ENCODE measurements around the gene GGTA1.

Gene GGTA1

DNA sequence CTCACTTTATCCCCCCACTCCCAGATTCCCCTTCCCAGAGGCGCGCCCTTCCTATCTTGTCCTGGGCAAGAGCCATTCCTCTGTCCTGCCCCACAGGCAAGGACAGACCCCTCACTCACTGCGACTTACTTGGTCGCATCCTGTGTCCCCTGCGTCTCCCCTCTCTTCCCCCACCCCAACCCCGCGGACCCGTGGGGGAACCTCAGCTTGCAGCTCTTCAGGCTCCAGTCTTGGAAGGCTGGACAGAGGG lies 542 bp downstream of the GGTA1 start:
- DNase-seq (ENCODE audit: low read depth in 2 of 2): no peak

GRCh38 chr9:121498487-121499176 lies 1.0 kb downstream of the GGTA1 start:
- no peak for DNase-seq (ENCODE audit: low read depth in 2 of 2)

GRCh38 chr9:121498150-121498486 lies 1.5 kb downstream of the GGTA1 start:
- no peak for DNase-seq (ENCODE audit: low read depth in 2 of 2)

DNA sequence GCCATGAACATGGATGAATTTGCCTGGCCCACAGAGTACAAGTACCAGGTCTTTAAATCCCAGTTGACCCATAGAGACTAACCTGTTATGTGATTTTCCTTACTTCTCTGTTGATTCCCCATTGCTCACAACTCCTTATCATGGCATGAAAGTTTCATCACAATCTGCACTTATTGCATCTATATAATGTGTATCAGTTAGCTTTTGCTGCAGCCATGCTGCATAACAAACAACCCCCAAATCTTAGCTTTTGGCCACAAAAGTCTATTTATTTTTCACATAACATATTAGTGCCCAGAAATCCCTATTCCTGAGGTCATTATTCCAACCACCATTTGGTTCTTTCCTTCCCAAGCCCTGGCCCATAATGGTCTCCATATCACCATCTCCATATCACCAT lies 3.7 kb downstream of the GGTA1 start:
- no peak for DNase-seq (ENCODE audit: low read depth in 2 of 2)

DNA sequence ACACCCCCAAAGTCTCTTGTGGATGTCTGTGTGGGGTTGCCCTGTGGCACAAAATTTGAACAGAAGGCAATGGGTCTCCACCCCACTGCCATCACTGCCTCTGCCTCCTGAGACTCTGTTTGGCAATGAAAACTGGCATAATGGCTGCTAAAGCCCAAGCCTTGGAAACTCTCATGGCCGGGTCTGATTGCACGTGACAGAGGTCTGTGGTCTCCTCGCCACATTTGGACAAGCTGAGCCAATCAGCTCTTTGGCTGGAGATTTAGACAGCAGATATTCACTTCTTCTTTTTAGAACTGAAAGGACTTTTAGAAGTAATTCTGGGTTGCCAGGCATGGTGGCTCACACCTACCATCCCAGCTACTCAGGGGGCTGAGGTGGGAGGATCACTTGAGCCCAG lies 5.5 kb downstream of the GGTA1 start:
- no peak for DNase-seq (ENCODE audit: low read depth in 2 of 2)

GRCh38 chr9:121491111-121491510 lies 8.5 kb downstream of the GGTA1 start:
- no peak for DNase-seq (ENCODE audit: low read depth in 2 of 2)

GRCh38 chr9:121489344-121489743 lies 10.3 kb downstream of the GGTA1 start:
- DNase-seq (ENCODE audit: low read depth in 2 of 2): no peak

- DNase-seq (ENCODE audit: low read depth in 2 of 2): no peak
These were observed 13.6 kb downstream of the GGTA1 start for GRCh38 chr9:121486043-121486442.

DNA sequence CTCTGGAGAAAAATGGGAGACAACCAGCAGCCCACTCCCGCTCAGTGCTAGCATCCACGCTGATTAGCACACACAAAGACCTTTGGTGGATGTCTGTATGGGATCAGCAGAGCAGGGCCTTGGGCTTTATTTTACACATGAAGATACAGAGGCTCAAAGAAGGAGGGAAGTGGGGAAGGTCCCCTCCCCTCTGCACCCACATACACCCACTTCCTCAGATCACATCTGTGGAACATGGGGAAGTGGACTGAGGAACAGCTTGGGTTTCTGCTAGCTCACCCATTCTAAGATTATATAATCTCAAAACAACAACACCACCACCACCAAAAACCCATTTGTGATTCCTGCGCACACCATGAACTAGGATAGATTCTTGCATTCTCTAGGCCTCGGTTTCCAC lies 14.0 kb downstream of the GGTA1 start:
- no peak for DNase-seq (ENCODE audit: low read depth in 2 of 2)

GRCh38 chr9:121484651-121485446 lies 14.8 kb downstream of the GGTA1 start:
- no peak for DNase-seq (ENCODE audit: low read depth in 2 of 2)

DNA sequence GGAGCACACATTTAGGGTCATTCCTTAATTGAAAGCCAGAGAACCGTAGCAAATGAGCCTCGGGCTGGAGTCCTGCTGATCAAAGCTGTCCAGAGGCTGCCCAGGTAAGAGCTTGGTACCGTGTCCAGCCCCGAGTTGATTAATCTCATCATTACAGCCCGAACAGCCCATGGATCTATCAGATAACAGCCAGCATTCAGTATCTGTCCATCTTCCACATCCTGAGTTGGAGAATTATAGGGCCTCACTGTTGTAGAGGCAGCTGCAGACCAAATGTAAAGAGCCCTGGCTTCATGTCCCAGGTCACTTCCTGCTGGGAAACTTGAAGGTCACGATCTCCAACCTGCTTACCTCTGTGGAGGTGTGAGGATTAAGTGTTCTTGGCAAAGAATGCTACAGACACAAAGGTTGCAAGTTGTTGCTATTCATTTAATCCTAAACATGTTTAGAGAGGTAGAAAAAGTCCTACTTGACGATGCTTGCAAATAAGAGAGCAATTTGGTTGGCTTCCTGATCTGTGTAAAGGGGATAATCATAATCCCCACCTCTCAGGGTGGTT lies 16.1 kb downstream of the GGTA1 start:
- DNase-seq (ENCODE audit: low read depth in 2 of 2): no peak

- no peak for DNase-seq (ENCODE audit: low read depth in 2 of 2)
These were observed 16.6 kb downstream of the GGTA1 start for GRCh38 chr9:121483049-121483448.

DNA sequence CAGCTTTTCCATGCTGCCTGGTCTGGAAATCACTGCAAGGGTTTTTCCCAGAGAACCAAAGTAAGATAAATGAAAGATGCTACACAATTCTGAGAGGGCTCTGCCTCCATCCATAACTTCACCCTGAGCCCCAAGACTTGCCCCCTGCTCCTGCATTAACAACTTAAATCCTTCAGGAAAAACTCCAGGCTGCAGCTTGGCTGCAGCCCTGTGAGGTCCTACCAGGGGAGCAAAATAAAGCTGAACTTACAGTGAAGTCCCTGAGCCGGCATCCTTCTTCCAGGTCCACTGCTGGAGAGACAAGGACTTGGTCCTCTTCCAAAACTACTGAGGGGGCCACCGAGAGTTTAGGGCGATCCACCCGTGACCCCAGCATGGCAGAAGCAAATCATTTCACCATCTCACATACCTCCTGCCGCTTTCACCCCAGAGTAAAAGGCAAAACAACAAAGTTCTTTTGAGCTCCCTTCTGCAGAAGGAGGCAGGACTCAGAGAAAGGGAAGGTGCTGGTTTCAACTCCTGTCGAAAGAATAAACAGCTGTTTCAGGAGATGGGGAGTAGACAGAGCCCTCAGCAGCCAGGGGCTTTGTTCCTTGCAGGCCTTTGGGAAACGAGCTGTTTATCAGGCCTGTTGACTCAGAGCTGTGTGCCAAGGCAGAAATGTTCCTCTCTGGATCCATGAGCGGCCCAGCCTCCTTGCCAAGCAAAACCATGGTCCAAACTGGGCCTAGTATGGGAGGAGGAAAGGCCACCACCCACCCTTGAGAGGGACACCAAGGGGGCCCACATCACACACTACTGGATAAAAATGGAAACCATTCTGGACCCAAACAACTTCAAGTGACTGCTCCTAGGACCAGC lies 20.6 kb downstream of the GGTA1 start:
- DNase-seq (ENCODE audit: low read depth in 2 of 2): no peak

- no peak for DNase-seq (ENCODE audit: low read depth in 2 of 2)
These were observed 23.5 kb downstream of the GGTA1 start for GRCh38 chr9:121476156-121476555.

DNA sequence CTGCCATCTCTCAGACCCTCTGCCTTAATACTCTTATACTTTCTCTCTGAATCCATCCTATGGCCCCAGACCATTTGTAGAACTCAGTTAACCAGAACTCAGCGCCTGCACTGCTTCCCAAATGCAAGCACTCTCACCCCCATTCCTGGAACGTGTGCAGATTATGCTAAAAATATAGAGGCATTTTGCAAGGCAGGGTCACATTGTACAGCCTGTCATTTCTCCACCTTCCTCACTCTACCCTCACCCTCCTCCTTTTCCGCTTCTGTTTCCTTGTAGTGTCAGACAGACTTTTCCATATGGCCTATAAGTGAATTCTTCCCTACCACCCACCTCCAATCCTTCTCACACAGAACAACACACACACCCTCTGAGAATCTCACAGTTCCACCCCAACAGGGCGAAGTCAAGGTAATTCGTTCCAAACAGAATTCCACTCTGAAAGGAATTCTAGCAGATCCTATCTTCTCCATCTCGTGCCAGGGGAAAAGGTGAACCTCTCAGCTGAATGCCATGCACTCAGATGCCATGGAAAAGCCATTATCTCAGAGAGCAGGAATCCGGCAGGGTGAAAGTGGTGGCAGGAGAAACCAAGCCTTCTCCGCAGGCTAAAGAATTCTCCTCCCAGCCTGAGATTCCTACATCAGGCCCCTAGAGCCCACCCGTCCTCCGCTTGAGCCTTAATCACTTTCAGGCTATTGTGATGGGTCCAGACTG lies 25.3 kb downstream of the GGTA1 start:
- no peak for DNase-seq (ENCODE audit: low read depth in 2 of 2)

- DNase-seq (ENCODE audit: low read depth in 2 of 2): no peak
These were observed 26.4 kb downstream of the GGTA1 start for GRCh38 chr9:121473229-121473628.

- DNase-seq (ENCODE audit: low read depth in 2 of 2): no peak
These were observed 27.2 kb downstream of the GGTA1 start for GRCh38 chr9:121472446-121472845.

DNA sequence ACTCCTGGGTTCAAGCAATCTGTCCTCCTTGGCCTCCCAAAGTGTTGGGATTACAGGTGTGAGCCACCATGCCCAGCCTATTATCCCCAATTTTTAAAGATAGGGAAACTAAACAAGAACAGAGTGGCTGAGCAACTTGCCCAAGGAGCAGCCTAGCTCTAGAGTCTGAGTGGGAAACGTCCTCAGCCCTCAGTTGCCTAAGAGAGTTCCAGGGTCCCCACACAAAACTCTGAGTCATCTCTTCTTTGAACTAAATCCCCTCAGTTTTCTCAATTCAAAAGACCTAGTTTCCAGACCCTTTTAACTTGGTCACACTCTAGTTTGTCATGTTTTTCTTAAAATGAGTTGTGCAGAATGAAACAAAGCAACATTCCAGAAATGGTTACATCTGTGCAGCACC lies 33.5 kb downstream of the GGTA1 start:
- no peak for DNase-seq (ENCODE audit: low read depth in 2 of 2)

DNA sequence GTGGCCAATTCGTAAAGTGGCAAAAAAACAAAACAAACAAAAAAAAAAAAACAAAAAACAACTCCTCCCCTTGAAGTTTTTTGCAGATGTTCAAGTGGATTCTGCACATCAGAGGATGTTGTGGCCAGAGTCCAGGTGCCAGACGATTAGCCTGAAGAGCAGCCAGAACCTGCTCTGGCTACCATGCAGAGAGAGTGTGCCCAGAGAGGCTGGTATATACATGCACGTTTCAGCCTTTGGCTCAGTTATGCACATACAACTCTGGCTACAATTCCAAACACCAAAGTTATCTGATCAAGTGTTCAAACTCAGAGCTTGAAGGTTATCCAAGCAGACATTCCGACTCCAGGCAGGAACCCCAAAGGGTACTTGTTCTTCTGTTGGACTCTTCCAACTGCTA lies 34.7 kb downstream of the GGTA1 start:
- no peak for DNase-seq (ENCODE audit: low read depth in 2 of 2)

DNA sequence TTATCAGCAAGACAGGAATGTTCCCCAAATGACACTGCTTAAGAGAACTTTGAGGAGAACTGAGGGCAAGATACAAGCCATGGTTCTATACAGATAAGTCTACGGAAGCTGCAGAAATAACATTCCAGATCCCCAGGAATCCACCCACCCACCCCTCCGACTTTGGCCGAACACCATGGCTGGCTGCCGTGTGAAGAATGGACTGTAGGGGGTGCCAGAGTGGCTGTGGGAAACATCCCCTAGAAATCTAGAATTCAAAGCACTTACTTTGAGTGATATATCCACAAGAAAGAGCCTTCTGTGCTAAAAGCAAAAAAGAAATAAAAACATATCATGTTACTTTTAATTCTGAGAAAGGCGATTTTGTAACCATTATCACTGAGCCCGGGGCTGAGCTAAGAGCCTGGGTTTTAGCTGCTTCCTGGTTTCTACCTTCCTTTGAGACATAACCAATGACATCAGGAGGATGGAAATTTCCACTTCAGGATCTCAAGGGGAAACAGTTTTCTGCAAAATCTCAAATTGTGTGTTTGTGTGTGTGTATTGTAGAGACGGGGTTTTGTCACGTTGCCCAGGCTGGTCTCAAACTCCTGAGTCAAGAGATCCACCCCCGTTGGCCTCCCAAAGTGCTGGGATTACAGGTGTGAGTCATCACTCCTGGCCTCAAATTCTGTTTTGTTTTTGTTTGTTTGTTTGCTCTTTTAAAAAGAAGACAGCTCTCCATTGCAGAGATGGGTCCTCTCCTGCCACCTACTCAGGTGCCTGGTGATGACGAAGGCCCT lies 36.4 kb downstream of the GGTA1 start:
- no peak for DNase-seq (ENCODE audit: low read depth in 2 of 2)

DNA sequence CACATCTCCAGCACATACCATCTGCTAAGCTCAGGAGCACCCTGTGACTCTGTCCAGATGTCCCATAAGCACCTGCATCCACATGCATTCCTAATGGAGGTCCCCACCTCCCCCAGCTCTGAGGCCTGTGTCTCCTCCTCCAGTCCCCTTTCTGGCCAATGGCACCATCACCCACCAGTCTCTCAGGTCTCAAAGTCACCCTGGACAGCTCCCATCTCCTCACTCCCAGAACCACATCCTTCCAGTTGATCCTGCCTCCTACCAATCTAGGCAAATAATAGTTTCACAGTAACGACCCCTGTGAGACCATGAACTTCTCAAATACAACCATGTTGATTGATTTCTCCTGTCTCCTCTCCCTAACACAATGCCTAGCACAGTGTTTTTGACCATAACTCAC lies 40.1 kb downstream of the GGTA1 start:
- no peak for DNase-seq (ENCODE audit: low read depth in 2 of 2)
